Hematopoietic multipotent progenitor cell (in vitro differentiated cells): Measurements from ENCODE around the gene PRKN. TPM values are rescaled to one million over a fixed set of nuclear protein-coding genes. Genes with fewer than 3 reads are reported as not detected.

Experiments
- DNase-seq, 3 donors: peaks; one replicate each; pipeline ENCODE4 v3.0.0-alpha.2; 2011 to 2015; ENCODE audit warnings: low read depth in 2 of 3, low spot score in 2 of 3
- total RNA-seq: library from RNA; depleted of rRNA; stranded (reverse); fragments of >200 nt; gene quantifications from one replicate; pipeline ENCODE4 v1.2.3, GENCODE V29; 2012

PRKN gene
- 7.0 TPM for total RNA-seq

- peak; percentile 92 to 99 (median 99) for DNase-seq
Measured at GRCh38 chr6:162727322-162728182, at the start of gene PRKN, which contains the start of gene PACRG. Gene PRKN, minus strand, starts transcription at chr6:162727766. Gene PACRG, plus strand, starts transcription at chr6:162727974.

DNA sequence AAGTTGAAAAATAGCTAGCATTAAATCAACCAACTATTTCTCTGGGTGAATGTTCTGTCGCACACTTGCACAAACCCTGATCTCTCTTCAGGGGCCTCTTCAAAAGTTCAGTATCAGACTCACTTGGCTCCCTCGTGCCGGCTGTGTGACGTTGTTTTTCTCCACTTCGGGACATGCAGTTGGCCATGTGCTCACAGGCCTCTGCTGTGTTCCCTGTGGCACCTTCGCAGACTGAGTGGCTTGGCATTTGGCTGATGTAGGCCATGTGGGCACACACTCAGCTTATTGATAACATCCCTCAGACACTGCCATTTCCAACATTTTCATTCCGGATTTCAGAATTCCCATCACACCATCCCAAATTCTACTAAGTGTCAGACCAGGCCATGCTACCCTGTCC, 49.5 kb upstream of the PRKN start:
- no peak for DNase-seq

- DNase-seq: no peak
Measured at GRCh38 chr6:162773996-162774395, 46.4 kb upstream of the PRKN start.

GRCh38 chr6:162772466-162772865, 44.9 kb upstream of the PRKN start:
- DNase-seq: no peak

DNA sequence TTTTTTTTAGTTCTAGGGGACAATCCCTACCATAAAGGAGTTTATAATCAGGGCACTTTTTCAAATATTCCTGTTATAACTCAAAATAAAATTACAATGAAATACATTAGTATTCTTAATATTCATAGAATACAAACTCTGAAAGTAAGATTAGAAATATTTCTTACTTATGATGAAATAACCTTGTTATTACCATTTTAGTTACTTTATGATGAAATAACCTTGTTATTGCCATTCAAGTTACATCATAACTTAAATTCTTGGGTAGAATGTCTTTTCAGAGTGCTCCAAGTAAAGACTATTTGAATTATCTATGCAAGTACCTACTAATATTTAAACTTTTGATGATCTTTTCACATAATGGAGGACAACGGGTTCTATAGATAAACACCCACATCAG, 43.4 kb upstream of the PRKN start:
- no peak for DNase-seq

- no peak for DNase-seq
Measured at GRCh38 chr6:162770136-162770535, 42.6 kb upstream of the PRKN start.

DNA sequence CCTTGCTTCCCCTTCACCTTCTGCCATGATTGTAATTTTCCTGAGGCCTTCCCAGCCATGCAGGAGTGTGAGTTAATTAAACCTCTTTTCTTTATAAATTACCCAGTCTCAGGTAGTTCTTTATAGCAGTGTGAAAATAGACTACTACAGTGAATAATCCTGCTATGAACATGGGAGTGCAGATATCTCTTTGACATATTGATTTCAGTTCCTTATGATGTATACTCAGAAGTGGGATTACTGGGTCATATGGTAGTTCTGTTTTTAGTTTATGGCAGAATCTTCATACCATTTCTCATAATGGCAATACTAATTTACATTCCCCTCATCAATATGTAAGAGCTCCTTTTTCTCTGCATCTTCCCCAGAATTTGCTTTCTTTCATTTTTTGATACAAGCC, 26.2 kb upstream of the PRKN start:
- DNase-seq: no peak

GRCh38 chr6:162751211-162751859, 23.8 kb upstream of the PRKN start:
- no peak for DNase-seq

- no peak for DNase-seq
Measured at GRCh38 chr6:162750776-162751175, 23.2 kb upstream of the PRKN start.

DNA sequence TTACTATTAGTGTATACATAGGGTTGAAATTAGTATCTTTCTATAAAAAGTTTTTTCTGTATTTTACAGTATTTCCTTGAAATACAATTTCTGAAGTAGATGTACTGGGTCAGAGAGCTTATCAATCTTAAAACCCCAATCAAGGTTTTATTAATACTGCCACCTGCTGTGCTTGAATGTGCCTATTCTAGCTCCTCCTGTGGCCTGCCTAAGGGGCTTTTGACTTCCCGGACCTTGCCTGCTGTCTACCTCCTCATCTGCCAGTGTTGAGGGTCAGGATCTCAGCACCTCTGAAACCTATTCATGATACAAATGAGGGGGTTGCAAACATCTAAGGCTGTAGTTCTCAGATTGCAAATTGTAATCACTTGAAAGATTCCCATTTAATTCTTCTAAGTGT, 9.4 kb upstream of the PRKN start:
- peak in 1 of 3 donors; percentile 4 for DNase-seq

GRCh38 chr6:162733489-162733888, 5.9 kb upstream of the PRKN start:
- no peak for DNase-seq

DNA sequence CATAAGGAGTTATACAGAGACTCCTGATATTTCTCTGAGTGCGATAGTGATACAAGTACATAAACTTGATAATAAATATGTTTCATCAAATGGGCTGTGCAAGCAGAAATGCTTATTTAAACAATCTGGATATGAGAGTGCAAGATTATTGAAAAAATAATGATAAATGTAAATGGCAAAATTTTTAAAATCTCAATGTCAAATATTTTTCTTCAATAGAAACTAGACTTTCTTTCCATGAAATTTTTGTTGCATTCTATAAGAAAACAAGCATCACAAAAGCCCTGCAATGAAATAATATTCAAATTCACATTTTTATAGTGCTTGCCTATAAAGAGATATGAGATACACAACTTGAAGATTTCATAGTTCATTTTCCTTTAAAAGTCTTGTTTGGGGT, 2.9 kb upstream of the PRKN start:
- DNase-seq: no peak

DNA sequence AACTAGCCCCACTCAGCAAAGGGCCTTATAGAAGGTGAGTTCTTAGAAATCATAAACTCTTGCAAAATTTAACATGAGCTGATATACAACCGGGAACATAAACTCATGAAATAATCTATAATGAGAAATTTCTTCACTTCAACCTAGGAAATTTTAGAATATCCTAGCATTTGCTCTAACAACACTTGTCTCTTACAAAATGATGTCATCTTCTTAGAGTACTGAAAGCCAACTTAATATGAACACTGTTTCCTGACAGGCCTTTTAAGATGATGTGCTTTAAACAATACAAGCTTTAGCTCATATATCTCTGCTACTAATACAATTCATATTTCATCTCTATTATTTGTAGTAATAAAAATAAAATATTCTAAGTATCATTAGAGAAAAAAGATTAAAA, 1.1 kb upstream of the PRKN start:
- no peak for DNase-seq

- peak in 2 of 3 donors; percentile 7 to 17 for DNase-seq
Measured at GRCh38 chr6:162728197-162728596, 631 bp upstream of the PRKN start.

DNA sequence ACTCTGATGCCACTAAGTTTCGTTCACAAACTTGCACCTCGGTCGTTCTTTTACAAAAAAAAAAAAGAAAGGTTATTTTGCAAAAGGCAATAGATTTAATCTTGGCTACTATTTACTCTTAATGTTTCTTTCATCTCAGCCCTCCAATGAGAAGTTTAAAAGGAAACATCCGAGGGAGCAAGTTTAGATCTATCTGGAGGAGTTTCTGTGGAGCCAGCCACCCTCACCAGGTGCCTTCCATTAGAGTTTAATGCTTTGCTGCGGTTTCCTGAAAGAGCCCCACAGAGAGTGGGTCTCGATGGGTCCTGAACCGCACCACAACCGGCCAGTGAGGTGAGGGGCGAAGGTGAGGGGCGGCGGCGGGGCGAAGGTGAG, 632 bp downstream of the PRKN start:
- peak in 2 of 3 donors; percentile 11 to 28 for DNase-seq

- DNase-seq: no peak
Measured at GRCh38 chr6:162722633-162723032, 4.9 kb downstream of the PRKN start.

GRCh38 chr6:162722226-162722625, 5.3 kb downstream of the PRKN start:
- DNase-seq: no peak

- DNase-seq: no peak
Measured at GRCh38 chr6:162721404-162721687, 6.2 kb downstream of the PRKN start.

GRCh38 chr6:162719528-162719927, 8.0 kb downstream of the PRKN start:
- DNase-seq: no peak

DNA sequence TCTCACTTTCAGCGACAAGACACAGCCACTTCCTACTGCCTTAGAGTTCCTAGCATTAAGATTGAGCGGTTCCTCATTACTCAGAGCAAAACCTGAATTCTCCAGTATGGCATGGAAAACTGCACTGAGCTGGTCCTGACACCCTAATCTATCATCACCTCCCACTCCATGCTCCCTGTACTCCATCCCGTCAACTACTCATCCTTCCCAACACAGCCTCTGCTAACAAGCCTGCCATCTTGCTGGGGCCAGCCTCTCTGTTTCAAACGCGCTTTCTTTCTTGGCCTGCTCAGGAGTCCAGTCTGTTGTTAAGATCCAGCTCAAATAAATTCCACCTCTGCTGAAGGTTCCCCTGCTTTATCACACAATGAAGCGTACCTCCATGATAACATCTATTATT, 12.0 kb downstream of the PRKN start:
- no peak for DNase-seq

- DNase-seq: no peak
Measured at GRCh38 chr6:162713974-162714780, 13.4 kb downstream of the PRKN start.

GRCh38 chr6:162712694-162713093, 14.9 kb downstream of the PRKN start:
- DNase-seq: no peak
